HCT116 (cell line): ENCODE data around the gene SGK1. TPM values are rescaled to one million over a fixed set of nuclear protein-coding genes. Genes with fewer than 3 reads are reported as not detected.

ENCODE experiments used
- ATAC-seq: fragments of 200-7000 bp; cut with Tn5 transposase; 2 replicates; pipeline ENCODE4 v1.9.1; 2020; ENCODE audit warnings: mild to moderate bottlenecking, moderate library complexity
- BruUV-seq: library from RNA; stranded (reverse); fragments of 400-500 nt; replicated peaks from 2 replicates; lab custom pipeline; 2021; lab: Mats Ljungman, UMichigan
- CTCF ChIA-PET: fragments of 300-600 bp; sonication (Branson Sonifier 250); formaldehyde crosslinking; loops from one replicate; lab custom pipeline; 2021; ENCODE audit warnings: antibody characterized with exemption; lab: Charles Lee
- POLR2A ChIA-PET: fragments of 300-600, 350-600 bp; sonication (Branson Sonifier 250); formaldehyde crosslinking; loops from one replicate; lab custom pipeline; 2021; ENCODE audit warnings: antibody characterized with exemption; lab: Charles Lee
- RAD21 ChIA-PET, 2 experiments: fragments of 300-600 bp; sonication (Branson Sonifier 250); formaldehyde crosslinking; loops; one replicate each; lab custom pipeline; 2023; ENCODE audit warnings: low total read pairs in 2 of 2; ENCODE audit not compliant: uncharacterized antibody in 2 of 2, unreplicated experiment in 2 of 2, low non-redundant PET in 1 of 2; lab: Charles Lee
- DNase-seq: peaks from one replicate; pipeline ENCODE4 v3.0.0-alpha.2; 2010; ENCODE audit warnings: low read depth, low spot score
- H2AFZ ChIP-seq: fragments of 200-600 bp; shearing (Covaris generic), sonication (generic); 2 replicates; pipeline ENCODE4 v1.6.1; 2017; ENCODE audit warnings: low read depth, mixed run types, mixed read lengths, antibody characterized with exemption, low read length; ENCODE audit not compliant: poor library complexity, severe bottlenecking
- H3K27ac ChIP-seq: 2 replicates; pipeline ENCODE4 v1.5.1; 2012; ENCODE audit warnings: low read depth, low read length
- H3K27me3 ChIP-seq: fragments of 200-600 bp; sonication (generic); 2 replicates; pipeline ENCODE4 v1.6.1; 2016; ENCODE audit warnings: mixed run types, low read length, mixed read lengths; ENCODE audit not compliant: insufficient read depth
- H3K36me3 ChIP-seq, 2 experiments: fragments of 200-500 bp in 1 of 2; fragments of 200-600 bp in 1 of 2; sonication (Bioruptor generic) in 1 of 2; sonication (generic) in 1 of 2; 2 replicates each; pipeline versions ENCODE4 v1.5.1 to v1.6.1; 2014 to 2016; ENCODE audit warnings: low read length in 2 of 2, inconsistent platforms in 1 of 2, mixed read lengths in 1 of 2, mixed run types in 1 of 2; ENCODE audit not compliant: insufficient read depth in 2 of 2, control insufficient read depth in 1 of 2
- H3K4me1 ChIP-seq, 2 experiments: fragments of 200-600 bp in 1 of 2; sonication (generic) in 1 of 2; 2 replicates each; pipeline versions ENCODE4 v1.5.1 to v1.6.1; 2012 to 2017; ENCODE audit warnings: low read length in 2 of 2, inconsistent platforms in 1 of 2, mild to moderate bottlenecking in 1 of 2, mixed read lengths in 1 of 2, mixed run types in 1 of 2, moderate library complexity in 1 of 2; ENCODE audit not compliant: insufficient read depth in 2 of 2, control insufficient read depth in 1 of 2
- H3K4me2 ChIP-seq: fragments of 200-600 bp; sonication (generic); 2 replicates; pipeline ENCODE4 v1.6.1; 2017; ENCODE audit warnings: mixed run types, low read length, mixed read lengths
- H3K4me3 ChIP-seq, 2 experiments: fragments of 200-600 bp in 1 of 2; sonication (generic) in 1 of 2; replicated peaks in 1 of 2; 2 replicates each; pipeline ENCODE4 v1.5.1; 2011 to 2016; ENCODE audit warnings: low read length in 2 of 2, control low read depth in 1 of 2, low read depth in 1 of 2, mild to moderate bottlenecking in 1 of 2, mixed read lengths in 1 of 2, mixed run types in 1 of 2
- H3K79me2 ChIP-seq: fragments of 200-600 bp; sonication (generic); 2 replicates; pipeline ENCODE4 v1.6.1; 2017; ENCODE audit warnings: mild to moderate bottlenecking, mixed run types, low read length, moderate library complexity, mixed read lengths; ENCODE audit not compliant: insufficient read depth
- H3K9ac ChIP-seq: fragments of 200-600 bp; sonication (generic); 2 replicates; pipeline ENCODE4 v1.6.1; 2016; ENCODE audit warnings: low read length, mixed read lengths
- H3K9me2 ChIP-seq: fragments of 200-600 bp; sonication (generic), shearing (Covaris generic); 2 replicates; pipeline ENCODE4 v1.6.1; 2017; ENCODE audit warnings: mixed run types, mild to moderate bottlenecking, moderate library complexity; ENCODE audit not compliant: insufficient read depth
- H3K9me3 ChIP-seq, 2 experiments: fragments of 200-500 bp in 1 of 2; fragments of 200-600 bp in 1 of 2; sonication (Bioruptor generic) in 1 of 2; sonication (generic) in 1 of 2; 2 replicates each; pipeline ENCODE4 v1.6.1; 2014 to 2017; ENCODE audit warnings: low read length in 2 of 2, mixed read lengths in 2 of 2, inconsistent platforms in 1 of 2, low read depth in 1 of 2, mild to moderate bottlenecking in 1 of 2, mixed run types in 1 of 2, moderate library complexity in 1 of 2; ENCODE audit not compliant: control insufficient read depth in 1 of 2, insufficient read depth in 1 of 2
- H4K20me1 ChIP-seq: fragments of 200-600 bp; sonication (generic), shearing (Covaris generic); 2 replicates; pipeline ENCODE4 v1.6.1; 2017; ENCODE audit warnings: mixed run types, mild to moderate bottlenecking, moderate library complexity; ENCODE audit not compliant: insufficient read depth
- EGR1 ChIP-seq: IDR thresholded peaks from 2 replicates; pipeline ENCODE4 v1.6.1; 2012; ENCODE audit warnings: low read depth
- ELF1 ChIP-seq: IDR thresholded peaks from 2 replicates; pipeline ENCODE4 v1.6.1; 2012; ENCODE audit warnings: low read depth, borderline replicate concordance
- EZH2 ChIP-seq: fragments of 200-600 bp; sonication (generic); IDR thresholded peaks from 2 replicates; pipeline ENCODE4 v1.6.1; 2017; ENCODE audit warnings: antibody characterized with exemption, mixed run types
- FOSL1 ChIP-seq: IDR thresholded peaks from 2 replicates; pipeline ENCODE4 v1.6.1; 2012; ENCODE audit warnings: low read depth
- JUND ChIP-seq: IDR thresholded peaks from 2 replicates; pipeline ENCODE4 v1.6.1; 2012
- MAX ChIP-seq: IDR thresholded peaks from 2 replicates; pipeline ENCODE4 v1.6.1; 2012
- POLR2A ChIP-seq: IDR thresholded peaks from 2 replicates; pipeline ENCODE4 v1.7.0; 2011; ENCODE audit warnings: borderline replicate concordance; ENCODE audit not compliant: insufficient read depth, insufficient read length; ENCODE audit errors: extremely low read depth
- POLR2AphosphoS5 ChIP-seq: IDR thresholded peaks from 2 replicates; pipeline ENCODE4 v1.6.1; 2011; ENCODE audit warnings: mild to moderate bottlenecking, low read depth, low read length, moderate library complexity
- RAD21 ChIP-seq: IDR thresholded peaks from 2 replicates; pipeline ENCODE4 v1.6.1; 2012; ENCODE audit warnings: low read depth, mild to moderate bottlenecking
- REST ChIP-seq: IDR thresholded peaks from 2 replicates; pipeline ENCODE4 v1.6.1; 2012; ENCODE audit warnings: low read depth
- SIN3A ChIP-seq: IDR thresholded peaks from 2 replicates; pipeline ENCODE4 v1.6.1; 2012; ENCODE audit warnings: low read depth
- SP1 ChIP-seq: IDR thresholded peaks from 2 replicates; pipeline ENCODE4 v1.6.1; 2012; ENCODE audit warnings: low read depth
- TCF7L2 ChIP-seq: IDR thresholded peaks from 2 replicates; pipeline ENCODE4 v1.7.0; 2011; ENCODE audit warnings: borderline replicate concordance, inconsistent platforms; ENCODE audit not compliant: insufficient read depth, insufficient read length; ENCODE audit errors: extremely low read depth
- YY1 ChIP-seq: IDR thresholded peaks from 2 replicates; pipeline ENCODE4 v1.6.1; 2011; ENCODE audit warnings: low read length, low read depth, moderate library complexity, mild to moderate bottlenecking; ENCODE audit not compliant: insufficient replicate concordance; ENCODE audit errors: extremely low read depth
- ZBTB33 ChIP-seq: IDR thresholded peaks from 2 replicates; pipeline ENCODE4 v1.6.1; 2011; ENCODE audit warnings: mild to moderate bottlenecking, low read length, moderate library complexity; ENCODE audit not compliant: insufficient replicate concordance; ENCODE audit errors: extremely low read depth
- ZFX ChIP-seq: fragments of 450-650 bp; IDR thresholded peaks from 2 replicates; pipeline ENCODE4 v1.6.1; 2017
- ZNF274 ChIP-seq: fragments of 200-500 bp; sonication (Bioruptor generic); IDR thresholded peaks from 2 replicates; pipeline ENCODE4 v1.6.1; 2014; ENCODE audit warnings: mild to moderate bottlenecking, low read depth, low read length, inconsistent platforms
- intact Hi-C: fragments of 100-400 bp; cut with micrococcal nuclease; formaldehyde crosslinking; loops from 2 replicates; pipeline ENCODE4 v1.10.0; 2022
- total RNA-seq: library from RNA; stranded (reverse); gene quantifications from one replicate; pipeline ENCODE4 v1.2.1, GENCODE V29; 2021; ENCODE audit not compliant: unreplicated experiment
- TF ChIP-seq, protein P1 (sequence below), 3 experiments: fragments of 200-600 bp in 1 of 3; sonication (generic) in 1 of 3; IDR thresholded peaks in 2 of 3; conservative IDR thresholded peaks in 1 of 3; 2 replicates each; pipeline ENCODE4 v1.5.1; 2012 to 2017; ENCODE audit warnings: low read depth in 2 of 3, low read length in 2 of 3, antibody characterized with exemption in 1 of 3, borderline replicate concordance in 1 of 3, control low read depth in 1 of 3, mild to moderate bottlenecking in 1 of 3, mixed read lengths in 1 of 3, mixed run types in 1 of 3, moderate library complexity in 1 of 3; ENCODE audit not compliant: insufficient read depth in 1 of 3

SGK1 gene
- total RNA-seq, 1 experiment from 2014 or later: 4.5 TPM

- POLR2A ChIA-PET: no interaction called here
- no TSS peak for BruUV-seq
- Histone ChIP-seq H3K27me3 (no peaks in the 10 kb centered on the region), H3K4me2 (no peak overlapping the region), H3K36me3 (no peaks in the 10 kb centered on the region), H3K9me2 (no peaks in the 10 kb centered on the region), H4K20me1 (no peaks in the 10 kb centered on the region), H3K79me2 (no peaks in the 10 kb centered on the region), H3K4me3 (no peak overlapping the region), H3K4me1 (no peaks in the 10 kb centered on the region), H3K9me3 (no peaks in the 10 kb centered on the region), H3K9ac (no peak overlapping the region), H2AFZ (no peak overlapping the region), H3K27ac (no peak overlapping the region)
- CTCF ChIA-PET: interaction anchor here (0.7 to 1.6 kb wide), 2 partner anchors 10 to 898 kb away, joined by 3 to 5 read pairs; no protein-coding TSS in a partner anchor
- DNase-seq (no peak), ATAC-seq (no peak)
- intact Hi-C loops: no loop called here
- RAD21 ChIA-PET: no interaction called here
- TF ChIP-seq POLR2AphosphoS5: no peak
- TF ChIP-seq EZH2: no peak
- TF ChIP-seq ELF1: no peak
- TF ChIP-seq ZNF274: no peak
- TF ChIP-seq POLR2A: no peak
- TF ChIP-seq MAX: no peak
- no peak for TF ChIP-seq FOSL1
- no peak for TF ChIP-seq ZFX
- no peak for TF ChIP-seq EGR1
- TF ChIP-seq SP1: no peak
- TF ChIP-seq, protein P1, sequence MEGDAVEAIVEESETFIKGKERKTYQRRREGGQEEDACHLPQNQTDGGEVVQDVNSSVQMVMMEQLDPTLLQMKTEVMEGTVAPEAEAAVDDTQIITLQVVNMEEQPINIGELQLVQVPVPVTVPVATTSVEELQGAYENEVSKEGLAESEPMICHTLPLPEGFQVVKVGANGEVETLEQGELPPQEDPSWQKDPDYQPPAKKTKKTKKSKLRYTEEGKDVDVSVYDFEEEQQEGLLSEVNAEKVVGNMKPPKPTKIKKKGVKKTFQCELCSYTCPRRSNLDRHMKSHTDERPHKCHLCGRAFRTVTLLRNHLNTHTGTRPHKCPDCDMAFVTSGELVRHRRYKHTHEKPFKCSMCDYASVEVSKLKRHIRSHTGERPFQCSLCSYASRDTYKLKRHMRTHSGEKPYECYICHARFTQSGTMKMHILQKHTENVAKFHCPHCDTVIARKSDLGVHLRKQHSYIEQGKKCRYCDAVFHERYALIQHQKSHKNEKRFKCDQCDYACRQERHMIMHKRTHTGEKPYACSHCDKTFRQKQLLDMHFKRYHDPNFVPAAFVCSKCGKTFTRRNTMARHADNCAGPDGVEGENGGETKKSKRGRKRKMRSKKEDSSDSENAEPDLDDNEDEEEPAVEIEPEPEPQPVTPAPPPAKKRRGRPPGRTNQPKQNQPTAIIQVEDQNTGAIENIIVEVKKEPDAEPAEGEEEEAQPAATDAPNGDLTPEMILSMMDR (IDR thresholded peaks at IDR 0.05 in 2 of 3, conservative IDR thresholded peaks at IDR 0.05 in 1 of 3; ENCODE audit: borderline replicate concordance in 1 of 3, insufficient read depth in 1 of 3, low read depth in 2 of 3, low read length in 2 of 3): no peak
- TF ChIP-seq YY1: no peak
- no peak for TF ChIP-seq ZBTB33
- TF ChIP-seq RAD21: no peak
- TF ChIP-seq JUND: no peak
- TF ChIP-seq REST: no peak
- no peak for TF ChIP-seq TCF7L2
- no peak for TF ChIP-seq SIN3A
Observed at GRCh38 chr6:134164300-134164699, 153.6 kb downstream of the SGK1 start.
